ENCODE measurements around the gene FAM53A.

Gene FAM53A

DNA sequence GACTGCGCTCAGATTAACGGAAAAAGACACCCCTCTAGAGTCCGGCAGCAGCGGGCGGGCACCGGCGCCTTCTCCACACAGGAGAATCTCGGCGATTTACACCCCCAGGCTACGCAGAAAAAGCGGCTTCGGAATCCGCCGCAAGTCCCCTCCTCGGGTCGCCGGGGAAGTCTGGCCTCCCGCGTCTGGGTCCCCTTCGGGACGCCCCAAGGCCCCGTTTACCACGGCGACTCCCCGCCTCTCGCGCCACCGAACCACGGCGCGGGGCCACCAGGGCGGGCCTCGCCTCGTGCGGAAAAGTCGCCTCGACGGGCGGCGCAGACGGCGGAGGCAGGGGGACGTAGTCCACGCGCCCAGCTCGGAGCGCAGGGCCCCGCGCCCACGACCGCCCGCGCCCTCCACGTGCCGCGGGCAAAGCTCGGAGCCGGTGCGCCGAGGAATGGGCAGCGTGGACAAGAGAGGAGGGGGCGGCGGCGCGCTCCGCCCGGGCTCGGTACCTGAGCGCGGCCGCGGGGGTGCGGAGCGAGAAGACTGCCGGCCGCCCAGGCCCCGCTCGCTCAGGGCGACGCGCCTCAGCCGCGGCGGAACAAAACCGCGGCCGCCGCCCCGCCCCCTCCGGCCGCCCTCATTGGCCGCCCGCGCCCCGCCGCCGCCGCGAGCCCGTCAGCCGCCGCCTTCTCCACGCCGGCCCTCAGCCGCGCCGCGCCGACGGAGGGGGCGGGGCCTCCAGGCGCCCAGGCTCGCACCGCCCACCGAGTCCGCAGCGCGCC, at the start of gene FAM53A:
Gene FAM53A, minus strand, starts transcription at position 578 of the 770 bp plus-strand sequence. CDS start 15,572 bp downstream, outside the sequence.
- DNase-seq, result peak; percentile 75

GRCh38 chr4:1732911-1733310, 48.8 kb upstream of the FAM53A start:
- DNase-seq, result no peak

DNA sequence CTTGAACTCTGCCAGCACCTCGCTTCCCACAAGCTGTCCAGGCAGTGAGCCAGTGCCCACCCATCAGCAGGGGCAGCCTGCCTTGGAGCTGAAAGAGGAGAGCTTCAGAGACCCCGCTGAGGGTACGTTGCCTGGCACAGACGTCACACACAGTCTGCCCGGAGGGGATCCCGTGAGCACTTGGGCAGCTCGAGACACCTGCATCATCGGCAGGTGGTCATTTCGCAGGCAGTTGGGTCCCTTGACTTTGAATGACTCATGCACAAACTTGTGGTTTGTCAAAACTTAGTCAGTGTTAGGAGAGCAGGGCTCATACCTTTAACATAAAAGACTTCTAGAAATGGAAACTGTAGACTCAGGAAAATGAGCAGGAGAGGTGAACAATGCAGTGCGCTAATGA, 47.1 kb upstream of the FAM53A start:
- DNase-seq, result no peak

- no peak for DNase-seq
Observed at GRCh38 chr4:1730532-1731135, 46.5 kb upstream of the FAM53A start.

DNA sequence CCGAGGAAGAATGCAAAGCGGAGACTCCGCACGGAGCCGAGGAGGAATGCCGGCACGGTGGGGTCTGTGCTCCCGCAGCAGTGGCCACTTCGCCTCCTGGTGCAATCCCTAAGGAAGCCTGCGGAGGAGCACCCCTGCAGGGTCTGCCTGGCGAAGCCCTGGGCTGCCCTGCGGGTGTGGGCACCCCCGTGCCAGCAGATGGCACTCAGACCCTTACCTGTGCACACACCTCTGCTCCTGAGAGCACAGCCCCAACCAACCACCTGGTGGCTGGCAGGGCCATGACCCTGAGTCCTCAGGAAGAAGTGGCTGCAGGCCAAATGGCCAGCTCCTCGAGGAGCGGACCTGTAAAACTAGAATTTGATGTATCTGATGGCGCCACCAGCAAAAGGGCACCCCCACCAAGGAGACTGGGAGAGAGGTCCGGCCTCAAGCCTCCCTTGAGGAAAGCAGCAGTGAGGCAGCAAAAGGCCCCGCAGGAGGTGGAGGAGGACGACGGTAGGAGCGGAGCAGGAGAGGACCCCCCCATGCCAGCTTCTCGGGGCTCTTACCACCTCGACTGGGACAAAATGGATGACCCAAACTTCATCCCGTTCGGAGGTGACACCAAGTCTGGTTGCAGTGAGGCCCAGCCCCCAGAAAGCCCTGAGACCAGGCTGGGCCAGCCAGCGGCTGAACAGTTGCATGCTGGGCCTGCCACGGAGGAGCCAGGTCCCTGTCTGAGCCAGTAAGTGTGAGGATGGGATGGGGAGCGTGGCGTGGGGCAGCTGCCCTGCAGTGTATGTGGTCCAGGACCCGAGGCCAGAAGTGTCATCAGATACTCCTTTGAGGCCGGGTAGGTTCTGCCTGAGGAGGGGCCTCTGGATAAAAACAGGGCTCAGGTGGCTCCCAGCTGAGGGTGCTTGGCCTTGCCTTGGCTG, 44.2 kb upstream of the FAM53A start:
- DNase-seq, result no peak

DNA sequence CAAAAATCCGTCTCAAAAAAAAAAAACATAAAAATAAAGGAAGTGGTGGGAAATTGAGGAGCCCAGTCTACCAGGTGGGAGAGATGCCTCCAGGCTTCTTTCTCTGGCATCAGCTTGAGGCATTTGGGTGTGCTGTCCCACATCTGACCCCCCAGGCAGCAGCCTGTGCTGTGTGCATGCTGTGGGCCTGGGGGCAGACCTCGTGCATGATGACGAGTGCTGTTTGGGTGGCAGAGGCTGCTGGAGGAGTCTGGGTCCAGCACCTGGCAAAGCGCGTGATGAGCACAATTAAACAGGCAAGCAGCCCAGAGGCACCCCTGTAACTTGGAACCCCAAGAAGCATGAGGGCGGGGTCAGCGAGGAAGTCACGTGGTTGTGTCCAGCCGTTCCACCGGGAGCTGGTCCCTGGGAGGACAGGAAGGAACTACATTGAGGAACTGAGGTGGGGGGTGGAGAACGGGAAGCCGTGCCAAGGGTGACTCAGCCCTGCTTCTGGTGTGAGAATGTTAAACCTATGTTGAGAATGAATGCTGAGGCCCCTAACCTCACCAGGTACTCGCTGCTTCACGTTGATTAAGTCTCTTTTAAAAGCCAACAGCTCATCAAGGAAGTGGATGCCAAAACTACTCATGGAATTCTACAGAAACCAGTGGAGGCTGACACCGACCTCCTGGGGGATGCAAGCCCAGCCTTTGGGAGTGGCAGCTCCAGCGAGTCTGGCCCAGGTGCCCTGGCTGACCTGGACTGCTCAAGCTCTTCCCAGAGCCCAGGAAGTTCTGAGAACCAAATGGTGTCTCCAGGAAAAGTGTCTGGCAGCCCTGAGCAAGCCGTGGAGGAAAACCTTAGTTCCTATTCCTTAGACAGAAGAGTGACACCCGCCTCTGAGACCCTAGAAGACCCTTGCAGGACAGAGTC, 43.3 kb upstream of the FAM53A start:
- no peak for DNase-seq

DNA sequence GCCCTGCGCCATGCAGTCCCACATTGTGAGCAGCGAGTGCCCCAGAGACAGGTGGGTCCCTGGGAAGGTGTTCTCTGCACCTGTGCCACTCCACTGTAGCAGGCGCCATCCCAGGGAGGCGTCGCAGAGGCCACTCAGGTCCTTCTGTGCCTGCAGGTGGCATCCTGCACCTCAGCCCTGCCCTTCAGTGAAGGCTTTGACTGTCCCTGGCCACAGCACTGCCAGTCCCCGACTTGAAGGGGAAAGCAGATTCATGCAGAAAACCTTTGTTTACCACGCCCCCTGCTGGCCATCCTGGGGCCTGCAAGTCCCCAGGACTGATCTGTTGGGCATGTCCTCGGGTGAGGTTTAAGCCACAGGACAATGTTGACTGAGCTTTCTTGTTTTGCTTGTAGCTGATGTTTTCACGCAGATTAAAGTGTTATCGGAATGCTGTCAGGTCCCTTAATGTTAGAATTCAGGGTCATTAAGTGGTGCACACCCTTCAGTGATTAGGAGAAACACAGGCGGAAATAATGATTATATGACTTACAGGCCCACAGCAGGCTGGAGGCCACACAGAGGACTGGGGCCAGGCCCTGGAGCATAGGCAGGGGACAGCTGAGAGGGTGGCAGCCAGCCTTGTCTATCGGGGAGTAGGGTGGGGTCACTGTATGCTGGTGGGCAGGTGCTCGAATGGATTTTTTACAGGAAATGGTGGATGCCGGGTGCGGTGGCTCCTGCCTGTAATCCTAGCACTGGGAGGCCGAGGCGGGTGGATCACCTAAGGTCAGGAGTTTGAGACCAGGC, 42.2 kb upstream of the FAM53A start:
- DNase-seq, result peak; percentile 77

- no peak for DNase-seq
Observed at GRCh38 chr4:1725521-1725920, 41.4 kb upstream of the FAM53A start.

- DNase-seq, result no peak
Observed at GRCh38 chr4:1723131-1723801, 39.2 kb upstream of the FAM53A start.

DNA sequence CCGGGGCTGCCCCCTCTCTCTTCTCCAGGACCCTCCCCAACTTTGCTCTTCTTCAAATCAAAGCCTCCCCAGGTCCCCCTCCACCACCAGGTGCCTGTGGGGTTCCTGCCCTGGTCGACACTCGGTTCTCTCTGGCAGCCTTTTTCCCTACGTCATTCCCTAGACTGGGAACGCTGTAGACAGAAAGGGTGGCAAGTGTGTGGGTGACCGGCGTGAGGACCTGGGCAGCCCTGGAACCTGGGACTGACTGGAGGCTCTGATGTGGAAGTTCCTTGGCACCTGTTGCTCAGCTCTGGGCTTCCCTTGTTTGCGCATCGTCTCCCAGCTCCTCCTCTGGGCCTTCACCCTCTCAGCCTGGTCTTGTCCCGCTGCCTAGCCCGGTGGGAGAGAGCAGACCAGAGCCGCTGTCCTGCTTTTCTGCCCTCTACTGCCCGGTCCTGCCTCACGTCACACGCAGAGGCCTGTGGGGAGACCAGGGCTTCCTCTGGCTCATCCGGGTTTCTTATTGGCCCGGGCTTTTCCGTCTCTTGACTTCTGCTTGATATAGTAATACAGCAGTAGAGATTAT, 38.5 kb upstream of the FAM53A start:
- no peak for DNase-seq

GRCh38 chr4:1721666-1722550, 37.8 kb upstream of the FAM53A start:
- no peak for DNase-seq

GRCh38 chr4:1721003-1721665, 37.0 kb upstream of the FAM53A start, which contains the start of the genes TACC3 and TMEM129:
Gene TACC3 (plus strand): TSS chr4:1721521. CDS start chr4:1723422, 1,901 bp downstream.
Gene TMEM129 (minus strand): TSS chr4:1721323. CDS start chr4:1720837, 486 bp downstream.
- DNase-seq, result peak; percentile 97

- peak; percentile 31 for DNase-seq
Observed at GRCh38 chr4:1720163-1720983, 36.3 kb upstream of the FAM53A start.

DNA sequence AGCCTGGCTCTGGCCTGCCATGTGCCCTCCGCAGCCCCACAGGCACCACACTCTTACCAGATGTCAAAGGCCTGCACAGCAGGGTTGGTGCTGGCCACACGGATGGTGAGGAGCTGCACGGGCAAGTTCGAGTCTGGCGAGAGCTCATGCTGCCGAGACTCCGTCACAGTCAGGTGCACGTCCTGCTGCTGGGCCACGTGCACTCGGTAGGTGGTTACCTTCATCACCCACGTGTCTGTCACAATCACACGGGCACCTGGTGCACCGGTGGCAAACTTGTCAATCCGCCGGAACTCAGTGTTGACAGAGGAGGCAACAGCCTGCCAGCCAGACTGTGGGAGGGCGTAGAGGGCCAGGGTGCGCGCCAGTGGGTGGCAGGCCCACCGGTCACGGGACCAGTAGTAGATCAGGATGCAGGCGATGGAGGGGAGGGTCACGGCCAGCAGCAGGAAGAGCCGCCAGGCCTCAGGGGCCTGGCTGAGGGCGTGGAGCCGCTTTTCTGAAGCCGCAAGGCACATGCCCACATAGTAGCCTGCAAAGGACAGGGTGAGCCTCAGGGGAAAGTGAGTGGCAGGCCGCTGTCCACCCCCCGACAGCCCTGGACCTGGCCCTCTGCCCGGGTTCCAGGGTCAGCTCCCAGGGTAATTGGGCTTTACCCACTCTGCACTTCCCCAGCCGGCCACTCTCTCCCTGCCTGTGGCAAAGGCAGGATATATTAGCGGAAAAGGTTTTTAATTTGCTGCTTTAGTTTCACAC, 34.2 kb upstream of the FAM53A start:
- no peak for DNase-seq

DNA sequence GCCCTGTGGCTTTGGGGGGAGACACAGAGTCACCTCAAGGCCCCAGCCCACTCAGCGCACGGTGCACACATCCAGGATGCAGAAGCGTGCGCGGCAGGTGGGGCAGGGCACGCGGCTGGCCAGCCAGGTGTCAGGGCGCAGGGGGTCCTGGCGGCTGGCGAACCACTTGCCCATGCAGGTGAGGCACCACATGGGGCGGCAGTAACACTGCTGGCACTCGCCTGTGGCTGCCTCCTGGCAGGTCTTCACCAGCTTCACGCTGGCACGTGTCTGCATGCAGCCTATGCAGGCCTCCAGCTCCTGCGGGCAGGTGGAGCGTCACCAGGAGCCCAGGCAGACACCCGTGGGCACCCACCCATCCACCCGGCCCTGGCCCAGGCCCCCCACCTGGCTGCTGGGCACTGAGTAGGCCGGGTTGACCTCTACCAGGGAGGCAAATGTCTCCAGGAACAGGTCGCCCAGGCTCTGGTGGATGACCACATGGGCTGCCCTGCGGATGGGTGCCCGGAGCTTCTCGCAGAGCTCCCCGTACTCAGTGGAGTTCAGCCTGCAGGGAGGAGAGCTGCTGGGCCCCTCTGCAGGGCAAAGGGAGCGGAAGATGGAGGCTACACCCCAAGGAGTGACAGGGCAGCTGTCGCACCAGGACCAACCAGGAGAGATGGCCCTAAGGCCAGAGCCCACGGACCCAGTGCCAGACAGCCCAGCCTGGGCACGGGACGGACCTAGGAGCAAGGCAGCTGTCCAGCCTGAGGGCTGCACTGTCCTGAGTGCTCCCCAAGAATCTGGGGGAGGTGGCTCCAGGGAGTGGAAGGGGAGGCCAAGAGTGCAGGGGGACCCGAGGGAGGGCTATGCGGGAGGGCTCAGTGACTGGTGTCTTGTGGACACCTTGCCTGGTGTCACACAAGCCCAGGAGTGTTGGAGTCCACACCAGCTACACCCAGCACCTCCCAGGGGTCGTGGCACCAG, 33.3 kb upstream of the FAM53A start:
- DNase-seq, result no peak

All from NCI-H510A (cell line).